Neuronal stem cell (in vitro differentiated cells): ENCODE data around the gene HAVCR1.
"Not testable (repeated sequence)": the region's sequence is repeated elsewhere in the genome, so short reads cannot be mapped to it uniquely, and the experiment has no call there.

Source experiments
- DNase-seq: peaks from one replicate; pipeline ENCODE4 v3.0.0-alpha.2; 2013; ENCODE audit warnings: low spot score
- H2AFZ ChIP-seq: one replicate; pipeline ENCODE4 v1.6.1; 2013; ENCODE audit warnings: mild to moderate bottlenecking, low read length, inconsistent platforms
- H2AK5ac ChIP-seq: 2 replicates; pipeline ENCODE4 v1.6.1; 2013; ENCODE audit warnings: low read depth, mild to moderate bottlenecking, inconsistent platforms, low read length, moderate library complexity, mixed read lengths
- H2BK120ac ChIP-seq: 2 replicates; pipeline ENCODE4 v1.6.1; 2013; ENCODE audit warnings: low read depth, mild to moderate bottlenecking, inconsistent platforms, low read length, moderate library complexity, mixed read lengths
- H2BK12ac ChIP-seq: one replicate; pipeline ENCODE4 v1.6.1; 2013; ENCODE audit warnings: low read length, inconsistent platforms
- H2BK15ac ChIP-seq: 2 replicates; pipeline ENCODE4 v1.6.1; 2013; ENCODE audit warnings: mild to moderate bottlenecking, low read length, inconsistent platforms, mixed read lengths
- H2BK5ac ChIP-seq: one replicate; pipeline ENCODE4 v1.6.1; 2013; ENCODE audit warnings: inconsistent platforms, mild to moderate bottlenecking, low read length, moderate library complexity
- H3K14ac ChIP-seq: one replicate; pipeline ENCODE4 v1.6.1; 2013; ENCODE audit warnings: low read length, inconsistent platforms
- H3K18ac ChIP-seq: 2 replicates; pipeline ENCODE4 v1.6.1; 2013; ENCODE audit warnings: low read length, inconsistent platforms
- H3K23ac ChIP-seq: 2 replicates; pipeline ENCODE4 v1.6.1; 2013; ENCODE audit warnings: low read depth, mild to moderate bottlenecking, mixed read lengths, low read length, inconsistent platforms; ENCODE audit not compliant: poor library complexity
- H3K27ac ChIP-seq: replicated peaks from 3 replicates; pipeline ENCODE4 v1.5.1; 2013; ENCODE audit warnings: low read length, inconsistent platforms
- H3K27me3 ChIP-seq, 3 experiments: 2 replicates each; pipeline ENCODE4 v1.6.1; 2013; ENCODE audit warnings: low read length in 3 of 3, mild to moderate bottlenecking in 2 of 3, inconsistent platforms in 1 of 3, low read depth in 1 of 3, mixed read lengths in 1 of 3, moderate library complexity in 1 of 3; ENCODE audit not compliant: control insufficient read depth in 3 of 3, insufficient read depth in 3 of 3
- H3K36me3 ChIP-seq, 2 donors: replicated peaks in 1 of 2; 2 replicates each; pipeline ENCODE4 v1.6.1; 2013; ENCODE audit warnings: low read length in 2 of 2; ENCODE audit not compliant: control insufficient read depth in 2 of 2, insufficient read depth in 2 of 2
- H3K4ac ChIP-seq: 2 replicates; pipeline ENCODE4 v1.6.1; 2013; ENCODE audit warnings: inconsistent platforms, mild to moderate bottlenecking, low read length, moderate library complexity
- H3K4me1 ChIP-seq, 2 donors: 1 replicate in 1 of 2; 2 replicates in 1 of 2; pipeline ENCODE4 v1.6.1; 2013; ENCODE audit warnings: low read length in 2 of 2, low read depth in 1 of 2; ENCODE audit not compliant: control insufficient read depth in 2 of 2, insufficient read depth in 1 of 2
- H3K4me2 ChIP-seq: one replicate; pipeline ENCODE4 v1.6.1; 2013; ENCODE audit warnings: mild to moderate bottlenecking, low read length, inconsistent platforms; ENCODE audit not compliant: insufficient read depth, poor library complexity, severe bottlenecking
- H3K4me3 ChIP-seq, 2 donors: 2 replicates each; pipeline ENCODE4 v1.5.1; 2013; ENCODE audit warnings: low read length in 2 of 2, mild to moderate bottlenecking in 2 of 2, inconsistent platforms in 1 of 2, moderate library complexity in 1 of 2
- H3K79me1 ChIP-seq: one replicate; pipeline ENCODE4 v1.6.1; 2013; ENCODE audit warnings: low read depth, mild to moderate bottlenecking, inconsistent platforms, low read length, moderate library complexity
- H3K9ac ChIP-seq: one replicate; pipeline ENCODE4 v1.6.1; 2013; ENCODE audit warnings: mild to moderate bottlenecking, low read depth, low read length, inconsistent platforms; ENCODE audit not compliant: poor library complexity
- H3K9me3 ChIP-seq, 2 donors: replicated peaks in 1 of 2; 2 replicates each; pipeline versions ENCODE3 to v1.6.1; 2013; ENCODE audit warnings: low read length in 2 of 2, mild to moderate bottlenecking in 2 of 2, inconsistent platforms in 1 of 2, low read depth in 1 of 2, mixed read lengths in 1 of 2, moderate library complexity in 1 of 2; ENCODE audit not compliant: control insufficient read depth in 2 of 2, insufficient read depth in 1 of 2
- H4K8ac ChIP-seq: one replicate; pipeline ENCODE4 v1.6.1; 2013; ENCODE audit warnings: low read depth, mild to moderate bottlenecking, inconsistent platforms, low read length, moderate library complexity
- H4K91ac ChIP-seq: one replicate; pipeline ENCODE4 v1.6.1; 2013; ENCODE audit warnings: low read length, low read depth, mild to moderate bottlenecking, inconsistent platforms; ENCODE audit not compliant: poor library complexity
- WGBS, 2 donors: extraction: QIAGEN DNeasy Blood & Tissue Kit; methylation state at CpG; one replicate each; pipeline ENCODE4 v1.1.7; 2013; ENCODE audit warnings: missing lambda C conversion rate in 2 of 2, mixed read lengths in 1 of 2; ENCODE audit not compliant: insufficient read length in 2 of 2, insufficient replicate concordance in 1 of 2; ENCODE audit errors: extremely low coverage in 2 of 2; 5-methylcytosine and 5-hydroxymethylcytosine counted together

The HAVCR1 gene

GRCh38 chr5:157033071-157033583 lies 25.8 kb downstream of the HAVCR1 start:
- Histone ChIP-seq H2AFZ (no peak overlapping the region), H3K9ac (no peak overlapping the region), H3K18ac (no peak overlapping the region), H3K27me3 (no peaks in the 10 kb centered on the region), H2BK12ac (no peak overlapping the region), H3K9me3 (no peaks in the 10 kb centered on the region), H3K23ac (no peak overlapping the region), H2AK5ac (no peak overlapping the region), H2BK15ac (no peak overlapping the region), H4K8ac (no peak overlapping the region), H3K4me1 (peaks cover 0 to 2% of the 10 kb centered on the region in 2 donors), H3K4me2 (no peak overlapping the region), H2BK120ac (no peak overlapping the region), H4K91ac (no peak overlapping the region), H3K4ac (no peak overlapping the region), H3K36me3 (no peaks in the 10 kb centered on the region), H2BK5ac (no peak overlapping the region), H3K27ac (no peak overlapping the region), H3K14ac (no peak overlapping the region), H3K79me1 (no peaks in the 10 kb centered on the region), H3K4me3 (no peak overlapping the region)
- no CpG with 5 or more reads among the region's 4 CpGs for WGBS, 2 donors
- DNase-seq: no peak

DNA sequence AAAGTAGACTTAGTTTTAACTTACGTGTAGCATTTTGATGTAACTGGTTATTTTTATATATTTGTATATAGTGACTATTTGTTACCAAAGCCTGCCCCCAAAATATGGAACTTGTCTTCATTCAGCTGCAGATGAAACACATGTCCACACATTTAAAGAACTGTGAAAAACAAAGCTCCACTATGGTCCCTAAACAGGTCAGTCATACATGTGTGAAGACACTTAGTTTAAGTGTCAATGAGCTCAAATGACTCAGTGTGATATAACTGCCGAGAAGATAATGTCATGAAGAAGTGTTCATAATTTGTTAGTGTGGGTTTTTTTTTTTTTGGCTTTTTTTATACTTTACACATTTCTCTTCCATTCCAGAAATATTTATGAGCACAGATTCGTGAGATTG lies 28.2 kb downstream of the HAVCR1 start:
- no peak overlapping the region for H4K91ac ChIP-seq
- no peak overlapping the region for H3K4me2 ChIP-seq
- H2BK120ac ChIP-seq: no peak overlapping the region
- H2BK12ac ChIP-seq: no peak overlapping the region
- H2AK5ac ChIP-seq: no peak overlapping the region
- WGBS, 2 donors: no CpG with 5 or more reads among the region's 3 CpGs
- H4K8ac ChIP-seq: no peak overlapping the region
- H3K4me3 ChIP-seq: no peak overlapping the region
- no peak overlapping the region for H3K9ac ChIP-seq
- no peaks in the 10 kb centered on the region for H3K79me1 ChIP-seq
- H3K27ac ChIP-seq: no peak overlapping the region
- H3K4ac ChIP-seq: no peak overlapping the region
- no peak overlapping the region for H3K18ac ChIP-seq
- no peak overlapping the region for H2AFZ ChIP-seq
- no peaks in the 10 kb centered on the region for H3K9me3 ChIP-seq
- H3K27me3 ChIP-seq: no peaks in the 10 kb centered on the region
- H3K36me3 ChIP-seq: no peaks in the 10 kb centered on the region
- no peak overlapping the region for H2BK5ac ChIP-seq
- no peak for DNase-seq
- peaks cover 0 to 2% of the 10 kb centered on the region in 2 donors for H3K4me1 ChIP-seq
- no peak overlapping the region for H3K14ac ChIP-seq
- no peak overlapping the region for H2BK15ac ChIP-seq
- H3K23ac ChIP-seq: no peak overlapping the region

DNA sequence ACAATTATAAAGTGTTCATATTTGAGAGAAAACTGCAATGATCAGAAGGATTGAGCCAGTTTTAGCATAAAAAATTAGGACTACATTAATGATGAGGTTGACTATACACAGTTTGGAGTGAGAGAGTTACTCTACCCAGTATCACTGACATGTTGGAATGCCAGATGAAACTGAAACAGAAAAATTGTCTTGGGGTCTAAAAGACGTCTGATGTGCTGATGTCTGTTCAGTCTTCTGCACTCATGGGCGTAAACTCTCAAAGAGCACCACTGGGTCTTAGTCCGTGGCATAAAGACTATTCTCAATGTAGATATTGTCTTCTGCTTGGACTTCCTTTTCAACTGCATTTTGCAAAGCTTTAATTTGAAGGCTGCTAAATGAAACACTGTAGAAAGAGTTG lies 29.5 kb downstream of the HAVCR1 start:
- H3K23ac ChIP-seq: no peak overlapping the region
- H3K9ac ChIP-seq: no peak overlapping the region
- no peak overlapping the region for H3K4me2 ChIP-seq
- H3K27ac ChIP-seq: no peak overlapping the region
- no CpG with 5 or more reads among the region's 3 CpGs for WGBS, 2 donors
- H2BK120ac ChIP-seq: no peak overlapping the region
- H3K14ac ChIP-seq: no peak overlapping the region
- H3K18ac ChIP-seq: no peak overlapping the region
- no peak for DNase-seq
- no peaks in the 10 kb centered on the region for H3K4me1 ChIP-seq
- no peaks in the 10 kb centered on the region for H3K79me1 ChIP-seq
- no peak overlapping the region for H4K8ac ChIP-seq
- no peak overlapping the region for H2AK5ac ChIP-seq
- H4K91ac ChIP-seq: no peak overlapping the region
- H3K4ac ChIP-seq: no peak overlapping the region
- no peak overlapping the region for H3K4me3 ChIP-seq
- H3K36me3 ChIP-seq: no peaks in the 10 kb centered on the region
- no peak overlapping the region for H2BK12ac ChIP-seq
- no peaks in the 10 kb centered on the region for H3K9me3 ChIP-seq
- no peak overlapping the region for H2BK5ac ChIP-seq
- no peaks in the 10 kb centered on the region for H3K27me3 ChIP-seq
- no peak overlapping the region for H2BK15ac ChIP-seq
- no peak overlapping the region for H2AFZ ChIP-seq

- not testable (repeated sequence) for H4K8ac ChIP-seq, H2AK5ac ChIP-seq
- no CpG with 5 or more reads among the region's 2 CpGs for WGBS, 2 donors
Observed at GRCh38 chr5:157027663-157028062, 31.3 kb downstream of the HAVCR1 start.

More at GRCh38 chr5:157027663-157028062, 31.3 kb downstream of the HAVCR1 start:
- not testable (repeated sequence) for H2AFZ ChIP-seq, H2BK120ac ChIP-seq, H2BK12ac ChIP-seq, H3K27ac ChIP-seq, H3K9me3 ChIP-seq, DNase-seq, H3K14ac ChIP-seq, H3K9ac ChIP-seq, H3K4me1 ChIP-seq, H2BK15ac ChIP-seq, H3K79me1 ChIP-seq, H3K27me3 ChIP-seq, H3K23ac ChIP-seq, H4K91ac ChIP-seq, H3K18ac ChIP-seq, H3K36me3 ChIP-seq, H3K4ac ChIP-seq, H3K4me3 ChIP-seq, H3K4me2 ChIP-seq, H2BK5ac ChIP-seq
